A549 treated with RU486 at 1 μM for 4 hours (cell line): Measurements from ENCODE around the gene SYNE1. TPM values are rescaled to one million over a fixed set of nuclear protein-coding genes. Genes with fewer than 3 reads are reported as not detected.

Experiments used
- total RNA-seq: library from RNA; stranded (reverse); fragments of 200-300 nt; extraction: Qiagen RNA extraction; gene quantifications from 5 replicates; pipeline ENCODE4 v1.2.3, GENCODE V29; 2022; ENCODE audit warnings: low read depth

Gene SYNE1, protein sequence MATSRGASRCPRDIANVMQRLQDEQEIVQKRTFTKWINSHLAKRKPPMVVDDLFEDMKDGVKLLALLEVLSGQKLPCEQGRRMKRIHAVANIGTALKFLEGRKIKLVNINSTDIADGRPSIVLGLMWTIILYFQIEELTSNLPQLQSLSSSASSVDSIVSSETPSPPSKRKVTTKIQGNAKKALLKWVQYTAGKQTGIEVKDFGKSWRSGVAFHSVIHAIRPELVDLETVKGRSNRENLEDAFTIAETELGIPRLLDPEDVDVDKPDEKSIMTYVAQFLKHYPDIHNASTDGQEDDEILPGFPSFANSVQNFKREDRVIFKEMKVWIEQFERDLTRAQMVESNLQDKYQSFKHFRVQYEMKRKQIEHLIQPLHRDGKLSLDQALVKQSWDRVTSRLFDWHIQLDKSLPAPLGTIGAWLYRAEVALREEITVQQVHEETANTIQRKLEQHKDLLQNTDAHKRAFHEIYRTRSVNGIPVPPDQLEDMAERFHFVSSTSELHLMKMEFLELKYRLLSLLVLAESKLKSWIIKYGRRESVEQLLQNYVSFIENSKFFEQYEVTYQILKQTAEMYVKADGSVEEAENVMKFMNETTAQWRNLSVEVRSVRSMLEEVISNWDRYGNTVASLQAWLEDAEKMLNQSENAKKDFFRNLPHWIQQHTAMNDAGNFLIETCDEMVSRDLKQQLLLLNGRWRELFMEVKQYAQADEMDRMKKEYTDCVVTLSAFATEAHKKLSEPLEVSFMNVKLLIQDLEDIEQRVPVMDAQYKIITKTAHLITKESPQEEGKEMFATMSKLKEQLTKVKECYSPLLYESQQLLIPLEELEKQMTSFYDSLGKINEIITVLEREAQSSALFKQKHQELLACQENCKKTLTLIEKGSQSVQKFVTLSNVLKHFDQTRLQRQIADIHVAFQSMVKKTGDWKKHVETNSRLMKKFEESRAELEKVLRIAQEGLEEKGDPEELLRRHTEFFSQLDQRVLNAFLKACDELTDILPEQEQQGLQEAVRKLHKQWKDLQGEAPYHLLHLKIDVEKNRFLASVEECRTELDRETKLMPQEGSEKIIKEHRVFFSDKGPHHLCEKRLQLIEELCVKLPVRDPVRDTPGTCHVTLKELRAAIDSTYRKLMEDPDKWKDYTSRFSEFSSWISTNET (N-terminal part only)
- total RNA-seq: 33.3 to 41.8 TPM (median 34.8 TPM) in 5 replicates

DNA sequence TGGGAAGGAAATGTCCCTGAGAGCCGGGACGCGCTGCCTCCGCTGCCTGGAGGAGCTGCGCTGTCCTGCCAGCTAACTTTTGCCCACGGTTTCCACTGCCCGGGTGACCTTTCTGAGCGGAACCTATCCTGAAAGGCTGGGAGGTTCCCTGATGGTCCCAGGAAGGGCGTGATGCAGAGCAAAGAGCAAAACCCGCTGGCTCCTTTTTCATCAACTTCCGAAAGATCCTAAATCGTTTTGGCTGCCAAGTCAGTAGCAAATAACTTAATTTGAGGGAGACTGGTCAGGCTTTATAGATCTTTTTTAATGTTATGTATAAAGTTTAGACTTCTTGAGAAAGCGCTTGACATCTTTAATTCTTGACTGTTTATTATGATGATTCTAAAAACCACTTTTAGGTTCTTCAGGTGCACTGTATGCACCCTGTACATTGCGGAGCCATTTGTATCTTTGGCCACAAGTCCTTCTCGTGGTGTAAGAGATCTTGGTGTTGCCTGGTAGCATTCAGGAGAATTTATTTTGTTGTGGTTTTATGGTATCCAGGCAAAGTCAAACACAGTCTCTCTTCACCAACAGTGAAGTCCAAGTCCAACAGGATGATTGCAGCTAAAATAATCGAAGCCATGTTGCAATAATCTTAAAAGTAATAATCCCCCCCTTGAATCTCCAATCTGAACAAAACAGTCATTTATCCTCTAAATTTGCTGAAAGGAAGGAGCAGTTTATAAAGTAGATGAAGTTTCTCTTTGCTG is at the start of gene SYNE1:
TSS of gene SYNE1 (minus strand) at position 67 of the 752 bp plus-strand sequence. CDS start 9,031 bp downstream, outside the sequence.

Other genes with a start within 250 kb of the SYNE1 start
- gene MYCT1, start 60.5 kb upstream of the SYNE1 start, total RNA-seq: 0.03 to 0.13 TPM (median 0.09 TPM) in 4 of 5 replicates, not detected in the other
- gene VIP, start 113.4 kb upstream of the SYNE1 start, total RNA-seq: not detected in 5 replicates